Islet of Langerhans (tissue), 1 donor: ENCODE measurements around the gene CUX1.

Experiments used
- FAIRE-seq: peaks from one replicate; lab custom pipeline; 2011; peaks lifted over from hg19 to GRCh38; lab: Jason Lieb, UNC

Gene CUX1

DNA sequence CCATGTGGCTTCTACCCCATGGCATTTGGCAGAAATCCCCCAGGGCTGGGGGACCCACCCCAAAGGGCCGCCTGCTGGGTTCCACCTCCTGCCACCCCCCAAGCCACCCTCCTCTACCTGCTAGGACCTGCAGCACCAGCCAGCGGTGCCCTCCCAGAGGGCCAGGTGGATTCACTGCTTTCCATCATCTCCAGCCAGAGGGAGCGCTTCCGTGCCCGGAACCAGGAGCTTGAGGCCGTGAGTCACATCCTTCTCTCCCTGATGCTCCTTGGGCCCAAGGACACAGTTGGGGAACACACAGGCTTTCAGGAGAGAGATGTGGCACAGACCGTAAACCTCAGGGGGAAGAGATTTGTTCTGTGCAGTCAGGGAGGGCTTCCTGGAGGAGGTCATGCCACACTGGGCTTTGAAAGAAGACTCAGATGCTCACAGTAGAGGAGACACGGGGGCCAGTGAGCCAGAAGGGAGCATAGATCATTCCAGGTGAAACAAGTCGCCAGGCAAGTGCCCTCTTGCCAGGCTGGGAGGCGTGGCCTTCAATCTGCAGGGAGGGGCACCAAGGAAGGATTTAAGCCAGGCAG lies 457.8 kb downstream of the CUX1 start:
- no peak for FAIRE-seq

DNA sequence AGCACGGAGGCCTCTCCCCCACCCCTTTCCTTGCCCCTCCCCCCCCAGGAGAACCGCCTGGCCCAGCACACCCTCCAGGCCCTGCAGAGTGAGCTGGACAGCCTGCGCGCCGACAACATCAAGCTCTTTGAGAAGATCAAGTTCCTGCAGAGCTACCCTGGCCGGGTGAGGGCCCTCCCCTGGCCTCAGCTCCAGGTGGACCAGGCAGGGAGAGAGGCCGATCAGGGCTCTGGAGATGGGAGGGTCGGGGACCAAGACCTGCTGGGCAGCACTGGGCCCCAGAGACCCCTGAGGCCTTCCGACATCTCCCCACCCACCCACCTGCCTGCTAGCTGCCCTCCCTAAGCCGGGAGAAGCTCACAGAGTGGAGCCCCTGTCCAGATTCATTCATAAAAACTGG lies 460.5 kb downstream of the CUX1 start:
- FAIRE-seq, result no peak

DNA sequence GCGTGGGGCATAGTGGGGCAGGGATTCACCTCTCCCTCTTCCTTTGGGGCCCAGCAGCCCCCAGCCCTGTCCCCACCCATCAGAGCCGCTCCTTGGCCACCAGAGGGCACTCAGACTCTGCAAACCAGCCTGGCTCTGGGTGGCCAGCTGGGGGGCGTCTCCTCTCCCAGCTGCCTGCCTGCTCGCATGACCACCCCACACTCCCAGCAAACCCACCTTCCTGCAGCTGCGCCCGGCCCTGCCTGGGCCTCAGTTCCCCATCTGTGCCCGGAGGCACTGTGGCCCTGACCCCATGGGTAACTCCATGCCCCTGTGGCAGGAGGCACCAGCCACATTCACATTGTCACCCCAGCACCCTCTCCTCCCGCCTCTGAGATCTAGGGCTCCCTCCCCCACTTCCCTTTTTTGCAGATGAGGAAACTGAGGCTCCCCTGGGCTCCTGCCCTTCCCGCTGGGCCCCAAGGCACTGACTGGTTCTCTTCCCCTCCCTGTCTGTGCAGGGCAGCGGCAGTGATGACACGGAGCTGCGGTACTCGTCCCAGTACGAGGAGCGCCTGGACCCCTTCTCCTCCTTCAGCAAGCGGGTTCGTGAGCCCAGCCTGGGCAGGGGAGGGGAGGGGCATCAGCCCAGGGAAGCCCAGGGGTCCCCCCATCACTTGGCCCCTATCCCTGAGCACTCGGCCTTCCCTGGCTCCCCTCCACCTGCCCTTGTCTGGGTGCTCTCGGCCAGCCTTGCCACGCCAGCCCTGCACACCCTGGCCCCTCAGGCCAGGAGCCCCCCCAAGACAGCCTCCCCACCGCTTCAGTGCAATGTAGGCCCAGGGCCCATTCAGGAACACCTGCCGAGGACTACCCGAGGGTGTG lies 462.3 kb downstream of the CUX1 start:
- FAIRE-seq, result no peak

DNA sequence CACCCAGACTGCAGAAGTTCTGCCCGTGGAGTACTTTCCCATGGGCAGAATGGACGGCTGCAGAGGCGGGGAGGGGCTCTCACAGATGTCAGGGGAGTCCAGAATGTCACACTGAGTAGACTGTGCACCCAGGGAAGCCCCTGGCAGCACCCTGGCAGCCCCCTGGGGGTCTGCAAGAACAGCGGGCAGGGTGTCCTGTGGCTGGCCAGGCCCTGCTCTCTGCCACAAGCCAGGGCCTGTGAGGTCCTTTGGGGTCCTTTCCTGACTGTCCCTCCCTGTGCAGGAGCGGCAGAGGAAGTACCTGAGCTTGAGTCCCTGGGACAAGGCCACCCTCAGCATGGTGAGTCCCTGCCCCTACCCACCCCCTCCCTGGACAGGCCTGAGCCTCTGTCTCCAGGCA lies 463.1 kb downstream of the CUX1 start:
- no peak for FAIRE-seq

DNA sequence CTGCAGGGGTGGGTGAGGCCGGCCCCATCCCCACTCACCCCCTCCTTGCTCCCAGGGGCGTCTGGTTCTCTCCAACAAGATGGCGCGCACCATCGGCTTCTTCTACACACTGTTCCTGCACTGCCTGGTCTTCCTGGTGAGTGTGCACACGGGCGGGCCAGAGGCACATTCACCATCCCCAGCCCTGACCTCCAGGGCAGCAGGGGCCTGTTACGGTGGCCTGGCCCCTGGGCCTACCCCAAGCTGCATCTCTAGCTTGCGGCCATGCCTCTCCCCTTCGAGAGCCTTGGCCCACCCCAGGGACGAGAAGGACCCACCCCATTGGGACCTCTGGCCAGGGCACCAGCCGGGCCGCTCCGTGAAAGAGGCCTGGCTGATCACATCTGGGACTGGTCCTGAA lies 464.4 kb downstream of the CUX1 start:
- no peak for FAIRE-seq

DNA sequence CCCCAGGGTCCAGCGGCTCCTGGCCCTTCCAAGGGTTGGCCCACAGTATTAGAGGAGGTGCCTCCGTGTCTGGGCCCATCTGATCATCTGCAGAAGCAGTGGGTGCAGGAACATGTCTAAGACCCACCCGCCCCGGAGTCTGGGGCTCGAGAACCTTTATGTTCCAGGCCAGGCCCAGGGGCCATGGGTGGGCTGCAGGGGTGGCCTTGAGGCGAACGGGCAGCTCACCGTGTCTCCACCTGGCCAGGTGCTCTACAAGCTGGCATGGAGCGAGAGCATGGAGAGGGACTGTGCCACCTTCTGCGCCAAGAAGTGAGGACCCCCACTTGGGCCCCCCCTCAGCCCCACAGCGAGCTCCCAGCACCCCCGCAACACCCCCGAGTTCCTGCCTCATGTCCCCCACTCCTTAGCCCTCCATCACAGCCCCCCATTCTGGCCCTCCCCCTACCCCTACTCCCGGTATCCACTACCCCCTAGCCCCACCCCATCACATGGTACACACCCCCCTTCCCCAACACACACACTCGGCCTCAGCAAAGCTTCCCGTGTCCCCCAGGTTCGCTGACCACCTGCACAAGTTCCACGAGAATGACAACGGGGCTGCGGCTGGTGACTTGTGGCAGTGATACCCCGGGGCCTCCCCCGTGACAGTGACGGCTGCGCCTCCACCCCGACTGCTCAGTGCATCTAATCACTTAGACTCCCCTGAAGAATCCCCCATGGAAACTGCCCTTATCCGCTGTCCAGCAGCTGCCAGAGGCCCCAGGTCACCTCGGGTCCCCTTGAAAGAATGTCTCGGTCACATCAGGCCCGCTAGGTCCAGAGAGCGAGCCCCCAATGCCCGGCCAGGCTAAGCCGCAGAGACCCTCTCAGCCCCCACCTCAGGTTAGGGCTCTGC lies 465.3 kb downstream of the CUX1 start:
- FAIRE-seq, result no peak

DNA sequence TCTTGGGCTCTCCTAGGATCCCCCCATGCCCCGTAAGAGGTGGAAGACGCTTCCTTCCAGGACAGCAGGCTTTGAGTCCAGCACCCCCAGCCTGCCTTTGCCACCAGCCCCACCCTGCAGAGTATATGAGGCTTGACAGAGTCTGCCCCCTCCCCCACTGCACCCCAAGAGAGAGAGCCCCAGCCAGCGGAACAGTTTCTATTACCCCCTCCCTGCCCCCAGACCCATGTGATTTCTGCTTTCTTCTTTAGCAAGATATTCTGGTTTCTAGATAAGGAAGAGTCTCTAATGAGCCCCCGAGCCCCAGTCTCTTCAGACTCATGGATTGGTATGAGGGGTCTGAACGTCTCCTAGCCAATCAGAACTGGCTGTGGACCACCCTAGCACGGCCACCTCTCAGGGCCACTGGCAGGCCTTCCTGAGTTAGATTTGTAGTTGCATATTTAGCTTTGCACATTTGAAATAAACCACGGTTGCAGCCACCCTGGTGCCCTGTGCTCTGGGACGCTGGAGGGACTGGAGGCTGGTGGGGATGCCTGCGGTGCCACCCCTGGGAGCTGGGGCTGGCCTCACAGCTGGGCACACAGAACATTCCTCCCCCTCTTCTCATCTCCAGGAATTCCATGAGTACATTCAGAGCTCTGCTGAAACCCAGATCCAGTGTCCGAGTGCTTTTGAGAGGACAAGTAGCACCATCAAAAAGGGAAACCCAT lies 466.2 kb downstream of the CUX1 start:
- FAIRE-seq, result no peak

DNA sequence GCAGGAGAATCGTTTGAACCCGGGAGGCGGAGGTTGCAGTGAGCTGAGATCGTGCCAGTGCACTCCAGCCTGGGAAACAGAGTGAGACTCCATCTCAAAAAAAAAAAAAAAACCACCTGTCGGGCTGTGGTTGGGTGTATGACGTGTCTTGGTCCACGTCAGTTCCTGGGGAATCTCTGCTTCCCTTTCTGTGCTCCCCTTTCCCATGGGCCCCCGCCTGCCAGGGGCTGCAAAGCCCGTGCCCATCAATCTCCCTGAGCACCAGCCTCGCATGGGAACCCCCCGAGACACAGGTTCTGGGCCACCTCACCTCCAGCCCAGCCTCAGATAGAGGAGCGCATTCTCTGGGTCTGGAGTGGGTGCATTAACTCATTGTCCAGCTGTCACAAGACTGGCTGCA lies 467.0 kb downstream of the CUX1 start:
- FAIRE-seq, result no peak

DNA sequence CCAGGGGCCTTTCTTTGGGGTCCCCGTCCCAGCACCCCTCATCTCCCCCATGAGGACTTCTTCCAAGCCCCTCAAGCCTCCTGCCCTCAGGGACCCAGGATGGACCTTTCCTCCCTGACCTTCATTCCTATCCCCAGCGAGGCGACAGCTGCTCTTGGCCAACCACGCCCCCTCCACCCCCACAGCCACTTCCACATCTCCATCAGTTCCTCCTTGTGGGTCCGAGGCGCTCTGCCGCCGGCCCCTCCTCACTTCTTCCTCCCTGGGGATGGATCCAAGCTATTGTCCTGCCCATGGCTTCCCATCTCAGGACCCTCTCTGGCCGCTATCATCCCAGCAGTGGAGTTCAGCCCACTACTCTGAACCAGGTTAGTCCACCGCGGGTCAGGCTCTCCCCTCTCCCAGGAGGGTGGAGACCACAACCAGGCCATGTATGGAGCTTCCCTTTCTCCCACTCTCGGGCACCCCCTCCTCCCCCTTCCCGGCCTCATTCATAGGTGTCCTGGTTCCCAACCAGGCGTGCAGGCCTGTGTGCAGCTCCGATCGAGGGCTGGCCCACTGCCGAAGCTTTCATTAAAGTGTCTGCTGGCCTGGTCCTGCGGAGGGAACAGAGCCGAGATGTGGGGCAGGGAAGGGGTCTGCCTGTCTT lies 467.6 kb downstream of the CUX1 start:
- FAIRE-seq, result no peak

DNA sequence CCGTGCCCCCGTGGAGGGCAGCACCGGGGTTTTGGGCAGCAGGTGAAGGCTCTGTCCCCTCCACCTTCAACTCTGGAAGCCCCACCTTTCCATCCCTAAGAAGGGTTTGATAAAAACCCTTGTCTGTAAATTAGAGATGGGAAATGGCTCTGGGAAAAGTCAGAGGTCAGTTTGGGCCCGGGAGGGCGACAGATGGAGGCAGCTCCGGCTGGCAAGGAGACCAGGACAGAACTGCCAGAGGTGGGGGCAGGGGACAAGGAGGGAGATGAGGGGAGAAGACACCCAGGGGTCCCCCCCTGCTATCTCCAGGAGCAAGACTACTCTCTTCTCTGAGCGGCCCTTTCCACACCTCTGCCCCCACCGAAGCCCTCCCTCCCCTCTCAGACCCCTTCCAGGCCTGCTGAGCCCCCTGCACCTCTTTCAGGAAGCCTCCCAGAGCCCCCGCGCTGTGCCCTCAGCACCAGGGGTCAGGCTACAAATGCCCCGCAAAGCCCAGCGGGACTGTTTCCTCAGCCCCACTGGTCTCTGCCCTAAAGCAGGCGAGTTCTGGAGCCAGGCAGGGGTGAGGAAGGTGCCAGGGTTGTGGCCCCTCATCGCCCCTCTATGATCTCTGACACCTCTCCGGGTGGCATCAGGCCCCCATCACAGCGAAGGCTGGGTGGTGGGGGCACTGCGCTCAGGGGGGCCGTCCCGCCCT lies 468.3 kb downstream of the CUX1 start:
- no peak for FAIRE-seq

DNA sequence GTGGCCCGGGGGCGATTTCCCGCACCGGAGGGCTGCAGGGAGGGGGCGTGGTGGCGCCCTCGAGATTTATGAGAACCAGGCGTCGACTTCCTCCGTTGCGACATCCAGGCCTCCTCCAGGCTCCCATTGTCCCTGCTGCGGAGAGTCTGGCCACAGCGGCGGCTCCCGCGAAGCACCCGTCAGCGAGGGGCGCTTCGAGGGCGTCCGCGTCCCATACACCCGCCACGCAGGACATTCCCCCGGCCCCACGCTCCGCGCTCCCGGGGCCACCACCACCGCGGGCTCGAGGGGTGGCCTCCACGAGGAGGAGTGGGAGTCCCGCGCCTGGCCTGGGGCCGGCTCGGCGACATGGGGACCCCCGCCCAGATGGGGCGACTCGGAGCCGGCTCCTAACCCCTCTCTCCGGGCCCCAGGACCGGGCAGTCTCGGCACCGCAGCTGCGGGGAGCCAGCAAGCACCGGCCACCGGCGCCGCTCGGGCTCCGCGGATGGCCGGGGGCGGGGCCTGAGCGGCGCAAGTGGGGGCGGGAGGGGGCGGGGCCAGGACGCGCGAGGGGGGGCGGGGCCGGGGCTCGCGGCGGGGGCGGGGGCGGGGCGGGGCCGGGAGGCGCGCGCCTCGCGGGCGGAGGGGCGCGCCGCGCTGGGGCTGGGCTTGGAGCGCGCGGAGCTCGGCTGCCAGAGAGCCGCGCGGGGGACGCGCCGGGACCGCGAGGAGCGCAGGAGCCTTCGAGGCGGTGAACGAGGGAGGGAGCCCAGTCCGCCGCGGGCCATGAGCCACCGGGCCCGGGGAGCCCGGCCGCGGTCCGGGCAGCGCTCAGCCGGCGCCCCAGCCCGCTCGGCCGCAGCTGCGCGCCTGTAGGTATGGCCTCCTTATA lies 469.0 kb downstream of the CUX1 start, which contains the start of gene SH2B2:
TSS of gene SH2B2 (plus strand) at position 632 of the 874 bp plus-strand sequence. CDS start 13,683 bp downstream, outside the sequence.
- FAIRE-seq, result no peak

DNA sequence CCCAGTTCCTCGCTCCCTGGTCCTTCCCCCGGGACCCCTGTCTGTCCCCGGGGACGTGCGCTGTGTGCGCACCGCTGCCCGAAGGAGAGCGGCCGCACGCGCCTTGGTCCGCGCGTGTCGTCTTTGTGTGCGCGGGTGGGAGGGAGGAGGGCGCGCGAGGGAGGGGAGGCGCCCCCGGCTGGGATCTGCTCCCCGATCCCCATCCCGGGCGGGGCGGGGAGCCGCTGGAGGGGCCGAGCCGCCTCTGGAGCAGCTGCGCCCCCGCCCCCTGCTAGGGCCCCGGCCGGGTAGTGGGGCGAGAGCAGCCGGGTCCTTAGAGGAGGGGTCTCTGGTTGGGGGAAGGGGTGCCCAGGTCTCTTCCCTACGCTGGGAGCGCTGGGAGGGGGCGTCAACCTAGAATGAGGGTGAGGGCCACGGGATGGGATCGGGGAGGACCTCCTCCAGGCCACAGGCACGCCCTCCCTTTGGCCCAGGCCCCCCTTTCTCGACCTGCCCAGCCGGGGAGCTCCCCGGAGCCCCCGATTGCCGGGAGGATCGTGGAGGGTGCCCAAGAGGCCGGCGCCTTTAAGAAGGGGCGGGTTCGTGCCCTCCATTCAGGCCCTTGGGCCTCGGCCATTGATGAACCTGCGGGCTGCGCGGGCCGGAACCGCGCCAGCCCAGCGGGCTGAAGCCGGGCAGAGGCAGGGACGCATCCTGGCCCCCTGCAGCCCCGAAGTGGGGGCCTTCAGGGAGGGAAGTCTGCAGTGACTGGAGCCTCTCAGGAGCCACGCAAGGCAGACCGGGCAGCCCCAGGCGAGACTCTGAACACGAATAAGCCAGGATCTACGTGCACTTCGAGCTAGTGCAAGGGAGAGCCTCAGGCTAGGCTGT lies 469.9 kb downstream of the CUX1 start:
- no peak for FAIRE-seq

DNA sequence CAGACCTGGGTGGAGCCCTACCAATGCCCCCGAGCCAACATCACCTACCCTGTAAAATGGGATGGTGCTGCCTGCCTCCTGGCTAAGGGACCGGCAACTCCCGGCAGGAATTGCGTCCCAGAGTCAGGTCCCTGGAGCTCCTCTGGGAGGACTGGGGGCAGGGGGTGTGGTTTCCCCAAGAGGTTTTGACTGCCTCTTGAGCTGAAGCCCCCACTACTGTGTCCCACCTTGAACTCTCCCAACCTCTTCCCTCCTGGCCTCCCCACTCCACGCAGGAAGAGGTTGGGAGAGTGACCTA lies 470.5 kb downstream of the CUX1 start:
- no peak for FAIRE-seq

DNA sequence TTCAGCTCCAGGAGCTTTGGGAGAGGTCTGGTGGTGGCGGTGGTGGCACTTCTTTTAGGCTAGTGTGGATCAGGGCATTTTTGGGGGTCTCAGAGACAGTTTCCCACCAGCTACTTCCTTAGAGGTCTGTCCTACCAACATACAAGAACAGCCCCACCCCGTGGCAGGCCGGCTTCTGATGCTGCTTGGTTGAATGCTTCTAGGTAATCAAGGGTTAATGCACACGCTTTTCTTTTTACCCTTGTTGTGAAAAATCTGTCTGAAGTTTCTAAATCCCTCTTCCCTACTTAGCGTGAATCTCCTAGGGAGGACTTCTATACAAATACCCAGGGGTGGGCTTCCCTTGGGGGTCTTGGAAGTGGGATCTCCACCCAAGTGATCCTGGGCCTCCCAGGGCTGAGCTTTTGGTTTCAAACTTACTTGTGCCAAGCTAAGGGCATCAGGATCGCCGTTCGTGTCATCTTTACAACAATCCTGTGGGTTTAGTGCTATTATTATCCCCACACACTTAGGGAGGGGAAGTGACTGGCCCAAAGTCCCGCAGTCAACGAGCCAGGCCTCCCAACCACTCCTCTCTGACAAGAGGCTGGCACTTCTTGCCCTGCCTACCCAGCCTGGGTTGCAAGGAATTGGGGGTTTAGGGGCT lies 471.0 kb downstream of the CUX1 start:
- FAIRE-seq, result no peak

DNA sequence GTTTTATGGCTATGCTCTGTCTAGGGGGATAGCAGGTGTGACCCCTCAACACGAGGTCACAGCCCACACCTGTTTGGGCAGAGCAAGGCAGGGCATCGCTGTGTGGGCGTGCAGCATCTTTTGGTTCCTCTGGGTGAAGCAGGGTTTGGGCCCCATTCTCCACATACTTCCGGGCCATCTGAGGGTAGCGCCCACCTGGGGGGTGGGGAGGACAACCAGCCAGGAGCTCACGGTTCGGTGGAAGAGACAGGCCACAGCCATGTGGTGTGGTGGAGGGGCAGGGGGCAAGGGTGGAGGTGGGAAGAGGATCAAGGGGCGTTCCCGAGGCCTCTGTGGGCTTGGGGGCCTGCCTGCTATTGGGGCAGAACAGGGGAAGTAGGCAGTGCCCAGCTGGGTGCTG lies 471.6 kb downstream of the CUX1 start:
- no peak for FAIRE-seq

DNA sequence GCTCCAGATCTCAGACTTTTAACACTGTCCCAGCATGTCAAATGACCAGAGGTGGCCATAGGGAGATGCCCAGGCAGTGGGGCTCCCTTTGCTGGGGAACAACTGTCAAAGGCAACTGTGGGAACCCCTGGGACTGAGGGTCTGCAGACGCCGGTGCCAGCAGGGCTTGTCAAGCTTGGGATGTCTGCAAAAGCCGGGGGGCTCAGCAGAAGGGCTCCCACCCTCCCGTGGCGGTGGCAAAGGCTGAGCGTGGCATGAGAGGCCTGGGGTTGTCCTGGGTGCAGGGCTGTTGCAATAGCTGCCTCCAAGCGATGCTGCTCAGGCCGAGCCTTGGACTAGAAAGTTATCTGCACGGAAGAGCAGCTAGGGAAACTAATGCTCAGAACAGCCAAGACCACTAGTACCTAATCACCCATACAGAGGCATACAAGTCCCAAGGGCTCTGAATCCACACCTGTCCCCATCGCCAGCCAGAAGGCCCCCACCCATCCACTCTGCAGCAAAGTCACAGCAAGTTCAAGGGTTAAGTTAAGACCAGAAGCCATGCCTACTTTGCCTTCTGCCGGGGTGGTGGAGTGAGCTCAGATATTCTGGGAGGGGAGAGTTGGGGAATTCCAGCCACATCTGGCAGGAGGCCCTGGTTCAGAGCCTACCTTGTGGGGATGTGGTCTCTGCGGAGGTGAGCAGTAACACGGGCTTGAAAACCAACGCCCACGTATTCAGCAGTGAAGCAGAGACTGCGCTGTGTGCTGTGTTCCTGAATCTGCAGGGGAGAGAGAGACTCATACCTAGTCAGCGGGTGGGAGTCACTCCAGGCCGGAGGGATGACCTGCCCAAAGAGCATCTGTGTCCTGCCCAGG lies 473.9 kb downstream of the CUX1 start:
- no peak for FAIRE-seq

DNA sequence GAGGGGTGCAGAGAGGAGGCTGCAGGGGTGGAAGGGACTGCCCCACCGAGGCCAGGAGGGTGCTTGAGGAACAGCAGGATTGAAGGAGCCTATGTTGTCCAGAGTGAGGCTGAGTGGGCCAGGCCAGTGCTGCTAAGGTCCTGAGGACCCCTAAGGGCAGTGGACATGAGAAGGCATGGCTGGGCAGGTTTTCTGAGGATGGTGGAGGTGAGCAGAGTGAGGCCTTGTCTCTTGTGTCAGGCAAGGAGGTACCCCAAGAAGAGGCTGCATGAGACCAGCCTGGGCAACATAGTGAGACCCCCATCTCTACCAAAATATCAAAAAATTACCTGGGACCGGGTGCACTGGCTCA lies 474.5 kb downstream of the CUX1 start:
- FAIRE-seq, result no peak
